Stimulated activated CD8-positive, alpha-beta memory T cell treated with anti-CD3 and anti-CD28 coated beads, Interleukin-15, amount 100 ng/mL, for 1 hour (primary cell): Measurements from ENCODE around the gene RGL4.

Experiments
- DNase-seq: peaks from one replicate; pipeline ENCODE4 v3.0.0-alpha.2; 2020; ENCODE audit warnings: low read depth

The RGL4 gene

DNA sequence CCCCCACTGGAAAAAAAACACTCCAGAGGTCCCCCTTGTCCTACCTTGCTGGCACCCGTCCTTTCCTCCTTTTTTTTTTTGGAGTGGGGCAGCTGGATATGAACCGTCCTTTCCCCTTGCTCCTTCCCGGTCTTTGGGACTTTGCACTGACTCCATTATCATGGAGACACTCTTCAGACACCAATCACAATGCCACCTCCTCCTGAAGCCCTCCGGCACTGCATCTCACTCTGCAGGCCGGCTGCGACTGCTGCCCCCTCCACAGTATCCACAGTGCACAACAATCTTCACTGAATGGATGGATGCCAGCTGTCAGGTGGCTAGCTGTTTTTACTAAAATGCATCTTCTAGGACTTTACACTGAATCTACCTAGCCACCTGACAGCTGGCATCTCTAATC lies 12.7 kb upstream of the RGL4 start:
- no peak for DNase-seq

GRCh38 chr22:23681026-23681809 lies 9.6 kb upstream of the RGL4 start:
- no peak for DNase-seq

- DNase-seq, result no peak
Measured at GRCh38 chr22:23682077-23682476, 8.7 kb upstream of the RGL4 start.

DNA sequence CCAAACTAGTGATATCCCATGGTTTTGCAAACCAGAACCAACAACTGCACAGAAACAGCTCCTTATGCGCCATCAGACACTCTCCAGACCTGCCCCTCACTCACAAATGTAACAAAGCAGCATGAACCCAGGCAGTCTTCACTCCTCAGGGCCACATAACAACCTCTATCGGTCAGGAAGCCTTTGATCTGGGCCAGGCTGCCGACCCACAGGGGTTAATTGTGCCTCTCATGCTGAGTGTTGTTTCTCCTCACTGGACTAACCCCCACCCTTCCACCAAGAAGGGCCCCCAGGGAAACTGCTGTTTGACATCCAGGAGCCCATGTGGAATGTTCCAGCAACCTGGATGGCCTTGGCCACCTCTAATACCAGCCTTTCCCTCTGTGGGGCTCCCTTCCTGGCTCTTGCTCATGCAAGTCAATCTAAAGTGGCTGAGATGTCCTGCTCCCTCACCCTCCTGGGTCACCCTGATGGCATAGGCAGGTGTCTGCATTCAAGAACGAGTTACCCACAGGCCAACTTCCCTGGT lies 7.9 kb upstream of the RGL4 start:
- DNase-seq, result no peak

DNA sequence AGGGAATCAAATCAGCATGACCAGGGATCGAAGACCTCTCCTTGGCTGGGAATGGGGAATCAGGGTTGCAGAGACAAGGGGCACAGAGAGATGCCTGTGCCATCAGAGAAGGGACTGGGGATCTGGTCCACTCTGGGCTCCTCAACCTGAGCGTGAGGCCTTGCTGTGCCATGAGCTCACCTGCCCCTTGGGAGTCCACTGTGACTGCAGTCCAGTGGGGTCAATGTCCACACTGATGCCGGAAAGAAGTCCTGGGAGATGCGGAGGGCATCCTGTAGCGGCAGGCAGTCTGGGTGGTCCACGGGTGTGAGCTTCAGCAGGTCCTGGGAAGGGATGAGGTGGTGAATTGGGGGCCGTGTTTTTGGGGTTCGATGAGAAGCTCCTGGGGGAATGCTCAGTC lies 7.3 kb upstream of the RGL4 start:
- DNase-seq, result no peak

DNA sequence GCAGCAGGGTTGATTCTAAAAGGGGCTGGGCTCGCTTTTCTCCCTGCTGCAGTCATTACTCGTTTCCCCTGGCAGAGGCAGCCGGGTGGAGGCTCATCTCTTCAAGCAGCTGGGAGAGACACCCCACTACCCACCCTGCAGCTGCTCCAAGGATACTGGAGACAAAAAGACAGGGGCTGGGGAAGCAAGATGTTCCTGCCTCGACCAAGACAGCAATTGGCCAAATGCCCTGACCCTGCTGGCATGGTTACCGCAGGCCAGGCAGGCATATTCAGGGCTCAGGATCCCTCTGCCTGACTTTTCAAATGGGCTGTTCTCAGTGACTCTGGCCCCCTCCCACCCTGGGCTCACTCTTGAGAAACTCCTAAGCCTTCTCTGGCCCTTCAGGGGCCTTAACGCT lies 6.8 kb upstream of the RGL4 start:
- DNase-seq, result no peak

DNA sequence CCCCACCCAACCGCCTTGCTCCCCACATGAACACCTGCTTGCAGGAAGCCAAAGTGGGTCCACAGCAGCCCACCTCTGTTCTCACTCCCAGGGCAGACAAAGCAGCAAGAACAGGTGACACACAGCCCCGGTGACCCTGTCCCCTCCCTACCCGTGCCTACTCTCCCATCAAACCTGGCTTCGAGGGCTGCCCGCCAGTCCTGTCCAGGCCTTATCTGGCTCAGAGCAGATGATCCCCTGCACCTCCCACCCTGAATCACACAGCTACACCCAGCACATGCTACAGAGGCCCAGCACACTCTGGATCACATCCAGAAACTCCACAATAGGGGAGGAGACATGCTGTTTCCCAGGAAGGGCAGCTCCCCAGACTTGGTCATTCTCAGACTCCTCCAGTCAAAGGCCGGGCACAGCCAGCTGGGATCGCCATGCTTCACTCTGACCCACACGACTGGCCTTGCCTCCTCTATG lies 6.2 kb upstream of the RGL4 start:
- no peak for DNase-seq

DNA sequence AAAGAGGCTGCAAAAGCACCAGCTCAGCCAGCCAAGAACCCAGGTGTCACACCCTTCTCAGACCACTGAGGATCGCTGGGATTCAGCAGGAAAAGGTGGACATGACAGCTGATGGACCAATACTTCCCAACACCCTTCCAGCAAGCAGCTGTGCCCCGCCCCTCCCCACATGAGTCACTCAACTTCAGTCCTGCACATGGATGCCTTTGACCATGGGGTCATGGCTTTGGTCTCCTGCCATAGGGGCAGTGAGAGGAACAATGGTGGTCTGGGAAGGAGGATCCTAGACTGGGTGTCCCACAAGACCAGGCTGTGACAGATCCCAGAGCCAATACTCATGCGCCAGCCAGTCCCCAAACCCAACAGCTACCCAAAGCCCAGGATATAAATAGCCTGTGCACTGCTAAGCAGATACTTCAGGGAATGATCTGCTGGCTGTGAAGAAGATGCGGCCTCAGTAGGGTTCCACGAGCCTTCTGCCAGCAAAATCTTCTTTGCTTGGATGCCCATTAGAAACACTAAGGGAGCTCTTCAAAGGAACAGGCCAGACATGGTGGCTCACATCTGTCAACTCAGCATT lies 5.5 kb upstream of the RGL4 start:
- DNase-seq, result no peak

GRCh38 chr22:23686416-23687024 lies 4.3 kb upstream of the RGL4 start:
- DNase-seq, result no peak

DNA sequence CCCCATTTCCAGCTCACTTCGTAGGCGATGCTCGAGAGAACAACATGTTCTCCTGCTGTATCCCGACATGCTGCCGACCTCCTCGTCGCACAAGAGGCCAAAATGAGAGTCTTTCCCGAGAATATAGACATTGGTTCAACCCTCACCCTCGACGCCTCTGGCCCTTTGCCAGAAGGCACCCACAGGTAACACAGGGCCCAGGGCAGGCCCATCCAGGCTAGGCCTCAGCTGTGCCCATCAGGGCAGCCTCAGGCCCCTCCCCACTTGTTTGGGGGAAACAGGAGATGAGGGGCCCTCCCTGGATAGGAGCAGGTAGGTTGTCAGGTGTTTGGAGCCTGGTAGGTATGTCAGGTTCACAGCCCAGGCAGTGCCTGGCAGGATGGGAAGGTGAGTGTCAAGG lies 2.7 kb upstream of the RGL4 start:
- no peak for DNase-seq

DNA sequence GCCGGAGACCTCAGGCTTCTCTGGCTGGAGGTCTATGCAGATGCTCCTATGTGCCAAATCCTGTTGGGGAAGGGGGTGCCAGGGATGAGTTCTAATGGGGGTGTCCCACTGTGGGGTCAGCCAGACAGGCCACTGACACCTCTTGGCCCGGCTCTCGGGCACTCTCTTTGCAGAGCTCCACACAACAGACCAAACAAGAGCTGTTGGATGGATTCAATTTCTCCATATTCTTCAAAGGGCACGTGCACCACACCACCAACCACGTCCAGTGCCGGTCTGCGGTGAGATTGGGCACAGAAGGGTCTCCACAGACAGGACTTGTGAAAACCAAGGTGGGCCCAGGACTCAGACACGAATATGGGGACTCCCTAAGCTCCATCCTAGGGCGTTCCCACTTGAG lies 2.2 kb upstream of the RGL4 start:
- no peak for DNase-seq

- DNase-seq, result no peak
Measured at GRCh38 chr22:23689414-23689813, 1.4 kb upstream of the RGL4 start.

DNA sequence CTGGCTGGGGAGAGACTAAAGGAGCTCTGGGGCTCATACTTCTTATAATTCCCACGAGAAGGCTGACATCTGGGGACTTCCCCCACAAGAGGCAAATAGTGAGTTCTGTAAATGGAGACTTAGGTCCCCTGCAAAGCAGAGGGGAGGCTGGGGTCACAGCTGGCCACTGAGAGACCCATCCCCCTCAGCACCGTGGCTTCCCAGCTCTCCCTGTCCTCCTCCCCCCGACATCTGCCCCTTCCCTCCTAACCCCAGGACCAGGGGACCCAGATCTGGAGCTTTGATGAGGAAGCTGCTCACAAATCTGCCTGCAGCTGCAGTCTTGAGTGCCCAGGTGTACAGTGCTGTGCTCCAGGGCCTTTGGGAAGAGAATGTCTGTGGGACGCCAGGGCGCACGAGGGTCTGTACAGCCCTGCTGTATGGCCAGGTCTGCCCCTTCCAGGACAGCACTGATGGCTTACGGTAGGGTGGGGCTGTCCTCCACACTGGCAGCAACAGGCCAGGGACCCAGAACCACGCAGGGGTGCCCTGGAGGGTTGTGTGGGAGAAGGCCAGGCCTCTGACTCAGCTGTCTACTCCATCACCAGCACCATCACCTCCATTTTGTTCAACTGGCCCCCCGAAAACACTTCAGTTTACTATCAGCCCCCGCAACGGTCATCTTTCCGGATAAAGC lies 1.1 kb downstream of the RGL4 start:
- DNase-seq, result no peak

DNA sequence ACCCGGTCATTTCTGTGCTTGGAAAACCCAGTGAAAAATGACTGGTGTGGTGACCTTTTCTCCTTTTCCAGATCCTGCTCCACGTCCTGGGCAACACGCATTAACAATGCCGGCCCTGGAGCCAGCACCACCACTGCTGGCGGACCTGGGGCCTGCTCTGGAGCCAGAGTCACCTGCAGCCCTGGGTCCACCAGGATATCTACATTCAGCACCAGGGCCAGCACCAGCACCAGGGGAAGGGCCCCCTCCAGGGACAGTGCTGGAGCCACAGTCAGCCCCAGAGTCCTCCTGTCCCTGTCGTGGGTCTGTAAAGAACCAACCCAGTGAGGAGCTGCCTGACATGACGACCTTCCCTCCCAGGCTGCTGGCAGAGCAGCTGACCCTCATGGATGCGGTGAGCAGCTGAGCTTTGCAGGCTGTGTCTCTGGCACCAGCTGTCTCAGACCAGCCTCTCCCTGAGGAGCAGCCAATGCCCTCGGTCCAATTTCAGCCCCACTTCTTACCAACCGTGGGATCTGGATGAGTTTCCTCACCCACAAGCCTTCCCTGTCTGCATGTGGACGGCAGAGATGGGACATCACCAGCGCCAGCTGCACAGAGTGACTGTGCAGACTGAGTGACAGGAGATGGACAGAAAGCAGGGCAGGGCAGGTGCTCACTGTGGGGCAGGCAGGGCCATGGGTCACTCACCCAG lies 1.9 kb downstream of the RGL4 start:
- DNase-seq, result no peak

DNA sequence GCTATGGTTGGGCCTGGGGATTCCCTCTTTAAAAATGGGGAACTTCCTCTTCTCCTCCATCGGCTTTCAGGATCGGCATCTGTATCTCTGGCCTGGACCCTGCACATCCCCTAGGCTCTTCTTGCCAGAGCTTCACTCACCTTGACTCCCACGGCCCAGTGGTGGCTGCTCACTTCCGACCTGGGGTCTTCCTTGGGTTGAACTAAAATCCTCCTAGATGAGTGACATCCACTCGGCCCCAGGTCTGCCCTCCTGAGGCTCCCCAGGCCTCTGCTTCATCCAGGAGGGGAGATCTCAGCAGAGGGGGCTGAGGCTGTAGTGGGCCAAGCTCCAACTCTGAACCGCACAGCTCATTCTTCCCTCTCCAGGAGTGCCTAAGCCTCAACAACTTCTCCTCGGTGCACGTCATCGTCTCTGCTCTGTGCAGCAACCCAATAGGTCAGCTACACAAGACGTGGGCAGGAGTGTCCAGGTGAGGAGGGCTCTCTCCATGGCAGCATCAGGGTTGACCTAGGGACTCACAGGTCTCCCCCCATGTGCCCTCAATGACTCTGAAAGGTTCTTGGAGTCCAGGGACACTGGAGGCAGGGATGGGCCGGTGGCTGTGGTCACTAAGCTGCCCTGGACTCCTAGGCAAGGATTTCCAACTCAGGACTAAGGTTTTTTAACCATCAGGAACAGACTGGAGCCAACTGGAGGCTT lies 3.3 kb downstream of the RGL4 start:
- DNase-seq, result no peak

GRCh38 chr22:23695141-23695540 lies 4.3 kb downstream of the RGL4 start:
- DNase-seq, result no peak

GRCh38 chr22:23695571-23696325 lies 4.9 kb downstream of the RGL4 start:
- DNase-seq, result no peak

- DNase-seq, result peak; percentile 38
Measured at GRCh38 chr22:23696326-23696851, 5.6 kb downstream of the RGL4 start.

- no peak for DNase-seq
Measured at GRCh38 chr22:23697031-23697970, 6.5 kb downstream of the RGL4 start.
